Measurements from ENCODE around the gene BAAT. TPM values are rescaled to one million over a fixed set of nuclear protein-coding genes. Genes with fewer than 3 reads are reported as not detected.

Gene BAAT
- total and polyA plus RNA-seq, 2 of the 4 experiments (the other 2 are of a cell fraction), result not detected

- Histone ChIP-seq H4K5ac (ENCODE audit: low read depth, low read length) (no peak overlapping the region), H3K79me1 (ENCODE audit: low read depth in 1 of 2, low read length in 2 of 2) (no peaks in the 10 kb centered on the region), H3K56ac (ENCODE audit: extremely low read depth, insufficient read depth, low read length) (no peak overlapping the region), H2AFZ (replicated peaks; ENCODE audit: low read length, poor library complexity) (no peak overlapping the region), H2BK5ac (ENCODE audit: low read depth, low read length, poor library complexity, severe bottlenecking) (no peak overlapping the region), H3K4ac (ENCODE audit: low read depth, low read length) (no peak overlapping the region), H3K27me3 (ENCODE audit: control insufficient read depth, insufficient read depth, low read length) (no peaks in the 10 kb centered on the region), H2BK120ac (ENCODE audit: low read depth, low read length) (no peak overlapping the region), H3K14ac (replicated peaks; ENCODE audit: low read depth, low read length) (no peak overlapping the region), H3K23ac (ENCODE audit: low read depth, low read length) (no peak overlapping the region), H2BK15ac (ENCODE audit: low read depth, low read length) (no peak overlapping the region), H3K9ac (ENCODE audit: low read depth, low read length) (no peak overlapping the region), H4K20me1 (ENCODE audit: insufficient read depth, low read length) (no peaks in the 10 kb centered on the region), H3K4me3 (ENCODE audit: insufficient read depth, low read depth, low read length) (no peak overlapping the region), H3K4me1 (ENCODE audit: control insufficient read depth, insufficient read depth, low read length) (0 out of 2 replicates have a peak, but pooled peaks cover 2% of the 10 kb centered on the region), H3K9me3 (ENCODE audit: control insufficient read depth, insufficient read depth, low read length) (no peaks in the 10 kb centered on the region), H2AK5ac (ENCODE audit: low read depth, low read length) (no peak overlapping the region), H3K36me3 (ENCODE audit: control insufficient read depth, insufficient read depth, low read length) (no peaks in the 10 kb centered on the region), H2BK20ac (ENCODE audit: low read depth, low read length) (no peak overlapping the region), H3K27ac (ENCODE audit: insufficient read depth, low read length) (no peak overlapping the region), H2AK9ac (replicated peaks; ENCODE audit: low read depth, low read length, poor library complexity) (no peak overlapping the region), H4K91ac (ENCODE audit: insufficient read depth, low read depth, low read length) (no peak overlapping the region), H4K8ac (ENCODE audit: low read depth in 2 of 2, low read length in 2 of 2) (no peak overlapping the region), H3K9me1 (ENCODE audit: insufficient read depth, low read length) (no peaks in the 10 kb centered on the region), H3K18ac (ENCODE audit: low read depth, low read length) (no peak overlapping the region), H3K4me2 (ENCODE audit: low read depth, low read length) (no peak overlapping the region)
- intact Hi-C loops (cut with micrococcal nuclease), result no loop called here
- ATAC-seq (ENCODE audit: low read depth), result no peak
- no TSS peak for BruUV-seq (replicated peaks)
- POLR2A ChIA-PET (ENCODE audit: unreplicated experiment), result no interaction called here
- WGBS, 2 experiments (ENCODE audit: extremely low coverage in 2 of 2, insufficient read length in 1 of 2), result no CpG with 5 or more reads among the region's 2 CpGs
- dilution Hi-C loops (cut with HindIII; ENCODE audit: low sequenced_read_pairs, unreplicated experiment), result no loop called here
- CTCF ChIA-PET, result no interaction called here
- in situ Hi-C loops (cut with MboI; ENCODE audit: low sequenced_read_pairs), result no loop called here
- no peak for TF ChIP-seq SMC3 (IDR thresholded peaks at IDR 0.05; ENCODE audit: low read depth, low read length)
- no peak for TF ChIP-seq RAD21 (IDR thresholded peaks at IDR 0.05; ENCODE audit: low read length)
- TF ChIP-seq MAFK (IDR thresholded peaks at IDR 0.05; ENCODE audit: low read depth, low read length), result no peak
- no peak for TF ChIP-seq NFE2L2 (IDR thresholded peaks at IDR 0.05; ENCODE audit: low read depth, low read length)
- no peak for TF ChIP-seq CEBPB (IDR thresholded peaks at IDR 0.05; ENCODE audit: low read depth, low read length)
- no peak for TF ChIP-seq CTCF (conservative IDR thresholded peaks at IDR 0.05; ENCODE audit: low read depth, low read length)
- no peak for TF ChIP-seq ELK1 (IDR thresholded peaks at IDR 0.05; ENCODE audit: borderline replicate concordance, low read depth, low read length)
- TF ChIP-seq MAZ (IDR thresholded peaks at IDR 0.05; ENCODE audit: borderline replicate concordance, low read depth, low read length), result no peak
- no peak for TF ChIP-seq BHLHE40 (IDR thresholded peaks at IDR 0.05; ENCODE audit: low read depth, low read length)
- no peak for TF ChIP-seq RFX5 (IDR thresholded peaks at IDR 0.05; ENCODE audit: low read depth, low read length)
- no peak for TF ChIP-seq MXI1 (IDR thresholded peaks at IDR 0.05; ENCODE audit: borderline replicate concordance, low read depth, low read length)
- TF ChIP-seq CHD1 (IDR thresholded peaks at IDR 0.05; ENCODE audit: low read depth, low read length), result no peak
- no peak for TF ChIP-seq USF2 (IDR thresholded peaks at IDR 0.05; ENCODE audit: low read depth, low read length)
- TF ChIP-seq RCOR1 (IDR thresholded peaks at IDR 0.05; ENCODE audit: insufficient replicate concordance, low read length), result no peak
- TF ChIP-seq POLR2A (IDR thresholded peaks at IDR 0.05; ENCODE audit: low read depth, low read length), result no peak
- TF ChIP-seq FOS (IDR thresholded peaks at IDR 0.05; ENCODE audit: low read depth, low read length), result no peak
- no peak for DNase-seq
These were observed 12.3 kb downstream of the BAAT start for GRCh38 chr9:101372327-101373118.

All from IMR-90 (cell line).